Measurements from ENCODE around the gene CARD11.
"Not testable (repeated sequence)": the region's sequence is repeated elsewhere in the genome, so short reads cannot be mapped to it uniquely, and the experiment has no call there.

CARD11 gene

DNA sequence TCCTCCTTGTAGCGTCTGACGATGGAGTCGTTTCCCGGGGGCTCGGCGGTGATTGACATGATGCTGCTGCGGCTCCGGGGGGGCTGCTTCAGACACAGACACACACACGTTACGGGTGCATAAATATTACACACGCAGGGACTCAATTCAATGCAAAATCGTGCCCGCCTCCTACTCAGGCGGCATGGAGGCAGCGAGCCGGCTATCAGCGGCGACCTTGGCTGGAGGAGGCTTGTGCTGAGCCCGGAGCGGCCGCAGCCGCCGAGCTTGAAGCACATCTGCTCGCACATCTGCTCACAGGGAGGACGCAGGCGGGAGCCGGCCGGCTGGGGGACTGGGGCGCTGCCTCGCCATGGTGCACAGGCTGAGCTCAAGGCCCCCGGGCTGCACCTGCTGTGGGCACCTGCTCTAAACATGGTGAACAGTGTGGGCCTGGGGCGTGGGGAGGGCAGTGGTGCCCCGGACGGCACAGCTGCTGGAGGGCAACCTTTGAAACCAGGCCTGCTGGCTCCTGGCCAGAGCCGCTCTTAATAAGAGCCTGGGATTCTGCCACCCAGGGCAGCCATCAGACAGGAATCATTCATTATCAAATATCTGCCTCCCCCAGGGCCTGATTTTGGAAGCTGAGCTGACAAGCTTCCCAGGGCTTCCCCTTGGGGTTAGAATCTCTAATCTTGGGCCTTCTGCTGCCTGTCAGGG lies 114.9 kb downstream of the CARD11 start:
- no peak for DNase-seq (ENCODE audit: low read depth in 1 of 2, low spot score in 1 of 2)

DNA sequence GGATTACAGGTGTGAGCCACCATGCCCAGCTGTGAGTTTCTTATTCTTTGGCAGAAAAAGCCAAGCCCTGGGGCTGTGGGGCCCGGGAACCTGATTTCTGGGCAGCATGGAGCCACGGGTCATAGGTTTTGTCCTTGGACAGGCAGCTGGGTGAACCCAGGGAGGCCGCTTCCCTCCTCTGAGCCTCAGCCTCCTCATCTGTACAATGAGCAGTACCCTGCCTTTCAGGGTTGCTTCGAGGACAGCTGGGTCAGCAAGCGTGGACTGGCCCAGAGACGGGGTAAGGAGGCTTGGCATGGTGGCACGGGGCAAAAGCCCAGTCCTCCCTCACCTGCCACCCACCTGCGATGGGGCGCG lies 115.4 kb downstream of the CARD11 start:
- no peak for DNase-seq (ENCODE audit: low read depth in 1 of 2, low spot score in 1 of 2)

DNA sequence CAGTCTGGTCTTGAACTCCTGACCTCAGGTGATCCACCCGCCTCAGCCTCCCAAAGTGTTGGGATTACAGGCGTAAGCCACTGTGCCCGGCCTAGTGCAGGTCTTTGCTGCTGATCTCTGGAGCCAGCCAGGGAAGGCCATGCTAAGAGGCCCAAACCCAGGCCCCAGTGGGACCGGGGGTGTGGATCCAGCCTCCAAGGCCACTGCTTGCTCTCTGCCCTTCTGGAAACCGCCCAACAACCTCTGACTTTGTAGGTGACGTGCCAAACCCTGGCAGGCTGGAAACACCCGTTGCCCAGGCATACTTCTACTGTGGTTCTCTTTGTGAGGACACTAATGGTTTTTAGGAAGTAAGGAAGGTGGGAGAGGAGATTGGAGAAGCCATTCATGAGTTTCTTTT lies 116.1 kb downstream of the CARD11 start:
- no peak for DNase-seq (ENCODE audit: low read depth in 1 of 2, low spot score in 1 of 2)

DNA sequence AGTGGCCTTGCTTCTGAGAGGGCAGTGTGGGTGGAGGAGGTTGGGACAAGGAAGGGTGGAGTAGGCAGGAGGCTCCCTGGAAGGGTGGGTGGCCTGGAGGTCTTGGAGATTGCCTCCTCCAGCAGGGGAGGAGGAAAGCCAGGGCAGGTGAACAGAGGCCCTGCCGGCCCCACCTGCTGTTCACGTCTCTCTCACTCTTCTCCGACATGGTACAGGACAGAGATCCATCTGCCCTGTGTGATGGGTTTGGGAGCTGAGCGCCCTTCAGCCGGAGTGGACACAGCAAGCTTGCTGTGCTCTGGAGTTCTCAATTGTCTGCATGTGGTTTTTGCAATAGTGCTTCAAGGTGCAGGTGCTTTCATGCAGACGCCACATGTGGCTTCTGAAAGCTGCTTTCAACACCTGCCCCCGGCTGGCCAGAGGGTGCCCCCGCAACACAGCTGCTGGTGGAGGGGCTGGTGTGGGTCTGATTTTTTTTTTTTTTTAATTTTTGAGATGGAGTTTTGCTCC lies 116.7 kb downstream of the CARD11 start:
- DNase-seq (ENCODE audit: low read depth in 1 of 2, low spot score in 1 of 2), result no peak

GRCh38 chr7:2926120-2926895 lies 117.4 kb downstream of the CARD11 start:
- no peak for DNase-seq (ENCODE audit: low read depth in 1 of 2, low spot score in 1 of 2)

DNA sequence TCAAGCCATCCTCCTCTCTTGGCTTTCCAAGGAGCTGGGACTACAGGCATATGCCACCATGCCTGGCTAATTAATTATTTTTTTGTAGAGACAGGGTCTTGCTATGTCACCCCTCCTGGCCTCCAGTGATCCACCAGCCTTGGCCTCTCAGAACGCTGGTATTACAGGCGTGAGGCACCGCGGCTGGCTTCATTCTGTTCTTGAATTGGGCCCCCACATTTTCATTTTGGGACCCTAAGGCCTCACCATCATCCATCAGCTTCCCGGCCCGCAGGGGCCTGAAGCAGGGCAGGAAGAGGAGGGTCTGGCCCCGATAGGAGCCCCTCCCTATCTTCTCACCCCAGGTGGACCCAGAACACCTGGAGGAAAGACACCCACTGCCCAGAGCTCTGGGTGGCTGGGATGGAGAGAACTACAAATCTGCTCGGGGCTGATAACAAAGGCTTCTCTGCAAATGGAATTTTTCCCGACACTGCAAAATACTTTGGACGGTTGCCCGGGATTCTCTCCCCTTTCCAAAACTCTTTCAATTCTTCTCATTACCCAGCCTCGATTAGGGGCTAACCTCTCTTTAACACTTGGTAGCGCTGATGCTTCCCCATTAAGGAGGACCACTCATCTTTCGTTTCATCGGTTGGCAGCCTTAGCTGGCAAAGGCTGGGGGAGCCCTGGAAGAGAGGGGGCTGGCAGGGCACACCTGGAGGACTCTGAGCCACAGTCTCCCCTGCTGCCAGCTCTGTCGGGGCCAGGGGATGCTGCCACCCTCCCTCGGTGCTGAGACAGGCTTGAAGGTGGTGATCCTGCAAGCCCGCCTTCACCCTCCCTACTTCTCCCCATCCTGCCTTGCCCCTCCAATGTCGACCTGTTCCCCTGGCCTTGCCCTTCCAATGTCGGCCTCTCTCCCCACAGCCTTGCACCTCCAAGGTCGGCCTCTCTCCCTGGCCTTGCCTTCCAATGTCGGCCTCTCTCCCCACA lies 118.5 kb downstream of the CARD11 start:
- no peak for DNase-seq (ENCODE audit: low read depth in 1 of 2, low spot score in 1 of 2)

DNA sequence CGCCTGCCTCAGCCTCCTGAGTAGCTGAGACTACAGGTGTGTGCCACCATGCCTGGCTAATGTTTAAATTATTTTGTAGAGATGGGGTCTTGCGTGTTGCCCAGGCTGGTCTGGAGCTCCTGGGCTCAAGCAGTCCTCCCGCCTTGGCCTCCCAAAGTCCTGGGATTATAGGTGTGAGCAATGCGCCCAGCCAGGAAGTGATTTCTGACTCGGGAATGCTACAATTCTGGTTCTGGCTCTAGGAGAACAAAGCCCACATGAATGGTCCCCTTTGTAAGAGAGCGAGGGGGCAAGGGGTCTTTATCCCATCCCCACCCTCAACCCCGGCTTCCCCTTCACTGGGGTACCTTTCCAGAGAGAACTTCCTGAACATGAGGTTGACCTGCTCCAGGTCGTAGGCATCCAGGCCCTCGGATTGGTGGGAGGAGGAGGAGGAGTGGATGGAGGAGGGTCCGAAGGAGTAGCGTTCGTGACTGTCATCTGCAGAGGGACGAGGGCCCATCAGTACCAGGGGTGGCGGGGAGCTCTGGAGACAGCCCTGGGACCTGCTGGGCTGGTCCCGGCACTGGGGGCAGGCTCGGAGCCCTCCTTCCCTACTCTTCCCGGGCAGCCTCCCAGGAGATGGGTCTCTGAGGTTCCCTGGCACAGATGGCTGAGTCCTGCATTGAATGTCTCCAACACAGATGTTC lies 119.6 kb downstream of the CARD11 start:
- no peak for DNase-seq (ENCODE audit: low read depth in 1 of 2, low spot score in 1 of 2)

GRCh38 chr7:2923291-2923781 lies 120.3 kb downstream of the CARD11 start:
- no peak for DNase-seq (ENCODE audit: low read depth in 1 of 2, low spot score in 1 of 2)

GRCh38 chr7:2922866-2923265 lies 120.8 kb downstream of the CARD11 start:
- DNase-seq (ENCODE audit: low read depth in 1 of 2, low spot score in 1 of 2), result no peak

GRCh38 chr7:2922348-2922691 lies 121.3 kb downstream of the CARD11 start:
- DNase-seq (ENCODE audit: low read depth in 1 of 2, low spot score in 1 of 2), result no peak

DNA sequence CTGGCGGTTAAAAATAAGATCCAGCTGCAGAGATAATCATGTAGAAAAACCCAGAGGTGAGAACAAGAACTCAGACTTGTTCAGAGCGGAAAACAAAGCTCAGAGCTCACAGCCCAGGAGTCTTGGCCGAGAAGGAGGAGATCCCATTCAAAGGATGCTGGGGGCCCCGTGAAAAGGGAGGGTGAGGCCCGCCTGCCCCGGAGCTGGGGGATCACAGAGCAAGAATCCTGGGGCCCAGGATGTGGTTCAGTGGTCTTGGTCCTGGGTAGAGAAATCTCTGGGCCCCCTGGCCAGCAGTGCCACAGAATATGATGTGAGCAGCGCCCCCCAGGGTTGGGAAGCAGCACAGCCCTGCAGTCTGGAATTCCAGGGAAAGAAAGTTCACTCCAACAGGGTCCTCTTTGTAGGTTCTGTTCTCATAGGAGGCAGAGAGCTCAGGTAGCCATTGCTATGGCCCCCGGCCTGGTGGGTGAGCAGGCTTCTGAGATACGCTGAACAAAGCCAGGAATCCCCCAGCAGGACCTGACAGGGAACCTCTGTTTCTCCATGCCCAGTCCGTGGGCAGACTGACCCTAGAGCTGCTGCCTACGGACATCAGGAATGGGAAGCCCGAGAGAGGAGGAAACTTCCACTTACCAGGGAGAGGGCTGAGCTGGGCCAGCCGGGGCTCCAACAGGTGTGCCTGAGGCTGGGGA lies 121.9 kb downstream of the CARD11 start:
- no peak for DNase-seq (ENCODE audit: low read depth in 1 of 2, low spot score in 1 of 2)

- no peak for DNase-seq (ENCODE audit: low read depth in 1 of 2, low spot score in 1 of 2)
Measured at GRCh38 chr7:2920956-2921652, 122.6 kb downstream of the CARD11 start.

GRCh38 chr7:2920480-2920879 lies 123.2 kb downstream of the CARD11 start:
- not testable (repeated sequence) for DNase-seq (ENCODE audit: low read depth in 1 of 2, low spot score in 1 of 2)

GRCh38 chr7:2920041-2920440 lies 123.6 kb downstream of the CARD11 start:
- no peak for DNase-seq (ENCODE audit: low read depth in 1 of 2, low spot score in 1 of 2)

- DNase-seq (ENCODE audit: low read depth in 1 of 2, low spot score in 1 of 2), result no peak
Measured at GRCh38 chr7:2919256-2919655, 124.4 kb downstream of the CARD11 start.

- DNase-seq (ENCODE audit: low read depth in 1 of 2, low spot score in 1 of 2), result no peak
Measured at GRCh38 chr7:2918406-2918805, 125.3 kb downstream of the CARD11 start.

GRCh38 chr7:2915023-2915422 lies 128.6 kb downstream of the CARD11 start:
- no peak for DNase-seq (ENCODE audit: low read depth in 1 of 2, low spot score in 1 of 2)

GRCh38 chr7:2913760-2914387 lies 129.8 kb downstream of the CARD11 start:
- no peak for DNase-seq (ENCODE audit: low read depth in 1 of 2, low spot score in 1 of 2)

All from stimulated activated CD4-positive, alpha-beta T cell treated with anti-CD3 and anti-CD28 coated beads, Interleukin-15, amount 100 ng/mL, for 1 hour (primary cell).